Measurements from ENCODE around the gene CBLB. TPM values are rescaled to one million over a fixed set of nuclear protein-coding genes. Genes with fewer than 3 reads are reported as not detected.
A peak's percentile ranks its signal among the peaks of the same experiment; 100 is the strongest.

The CBLB gene
- total RNA-seq, 2 experiments from 2014 or later = 24.5 to 38.5 TPM

DNA sequence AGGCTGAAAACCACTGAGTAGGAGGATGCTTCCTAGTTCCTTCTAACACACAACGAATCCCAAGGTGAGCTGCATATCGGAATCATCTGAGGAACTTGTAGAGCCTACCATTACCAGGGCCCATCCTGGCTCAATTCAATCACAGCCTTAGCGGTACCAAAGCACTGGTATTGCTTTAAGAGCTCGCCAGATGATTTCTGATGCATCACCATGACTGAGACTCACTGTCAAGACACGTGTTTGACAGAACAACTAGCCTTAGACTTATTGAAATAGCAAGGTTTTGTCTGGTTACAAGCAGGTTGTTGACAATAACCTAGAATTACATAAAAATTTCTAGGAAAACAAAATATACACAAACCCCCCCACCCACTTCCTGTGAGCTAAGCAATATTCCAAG lies 68.5 kb downstream of the CBLB start:
- peak overlapping the region; percentile 58 for H3K4me3 ChIP-seq (ENCODE audit: low read depth, low read length, poor library complexity, severe bottlenecking)
- peak overlapping the region; percentile 81 for H3K27ac ChIP-seq (ENCODE audit: low read depth, low read length, poor library complexity, severe bottlenecking)
- H3K4me2 ChIP-seq (ENCODE audit: low read length) = peak overlapping the region; percentile 74
- no peaks in the 10 kb centered on the region for H3K9me2 ChIP-seq (ENCODE audit: insufficient read depth, low read length)
- no TSS peak for BruUV-seq (replicated peaks)
- H4K20me1 ChIP-seq (ENCODE audit: insufficient read depth, low read length) = no peaks in the 10 kb centered on the region
- peaks cover 15% of the 10 kb centered on the region for H3K36me3 ChIP-seq (ENCODE audit: insufficient read depth, low read length)
- peak overlapping the region; percentile 76; the same call in 1 of the 2 replicates for H2AFZ ChIP-seq (ENCODE audit: low read length)
- DNase-seq (ENCODE audit: low spot score) = peak; percentile 62
- intact Hi-C loops (cut with micrococcal nuclease; ENCODE audit: unreplicated experiment) = loop anchor here (2.0 kb wide), 1 partner anchor 66 kb away; no protein-coding TSS in a partner anchor
- peaks cover 69% of the 10 kb centered on the region for H3K4me1 ChIP-seq (ENCODE audit: insufficient read depth, low read length, poor library complexity, severe bottlenecking)
- CTCF ChIA-PET (ENCODE audit: unreplicated experiment) = no interaction called here
- POLR2A ChIA-PET = interaction anchor here (0.5 to 2.8 kb wide), 10 partner anchors 11 to 475 kb away, joined by 3 to 16 read pairs (median 8); partner anchors contain the start of gene CBLB
- TF ChIP-seq EZH2phosphoT487 (IDR thresholded peaks at IDR 0.05; ENCODE audit: borderline replicate concordance, low read depth, low read length) = no peak
- peaks cover 45% of the 10 kb centered on the region; the same call in 1 of the 2 replicates for H3K79me2 ChIP-seq (ENCODE audit: insufficient read depth, low read depth, low read length)
- H3K9me3 ChIP-seq (ENCODE audit: low read length) = peaks cover 8% of the 10 kb centered on the region; the same call in 1 of the 2 replicates

DNA sequence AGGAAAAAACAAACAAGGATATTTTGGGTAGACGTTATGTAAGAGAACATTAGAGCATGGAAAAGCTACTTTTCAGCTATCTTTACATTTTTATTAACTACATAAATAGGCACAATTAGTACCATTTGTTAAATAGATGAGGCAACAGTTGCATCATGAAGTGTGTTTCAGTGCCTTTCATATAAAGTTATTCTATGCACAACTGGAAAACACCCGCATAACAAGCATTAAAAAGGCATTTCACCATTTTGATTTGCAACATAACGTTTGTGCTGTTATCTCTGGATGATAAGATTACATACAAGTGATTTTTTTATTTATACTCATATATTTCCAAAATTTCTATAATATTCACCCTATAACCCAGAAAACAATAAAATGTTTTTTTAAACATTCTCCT lies 69.5 kb downstream of the CBLB start:
- Histone ChIP-seq H3K79me2 (ENCODE audit: insufficient read depth, low read depth, low read length) (peaks cover 45% of the 10 kb centered on the region; the same call in 1 of the 2 replicates), H3K36me3 (ENCODE audit: insufficient read depth, low read length) (peaks cover 15% of the 10 kb centered on the region), H3K4me2 (ENCODE audit: low read length) (peak overlapping the region; percentile 74), H3K4me1 (ENCODE audit: insufficient read depth, low read length, poor library complexity, severe bottlenecking) (peaks cover 69% of the 10 kb centered on the region), H2AFZ (ENCODE audit: low read length) (peak overlapping the region; percentile 76; the same call in 1 of the 2 replicates), H3K4me3 (ENCODE audit: low read depth, low read length, poor library complexity, severe bottlenecking) (peak overlapping the region; percentile 37), H3K9me2 (ENCODE audit: insufficient read depth, low read length) (no peaks in the 10 kb centered on the region), H3K9me3 (ENCODE audit: low read length) (peaks cover 8% of the 10 kb centered on the region; the same call in 1 of the 2 replicates), H4K20me1 (ENCODE audit: insufficient read depth, low read length) (no peaks in the 10 kb centered on the region), H3K27ac (ENCODE audit: low read depth, low read length, poor library complexity, severe bottlenecking) (peak overlapping the region; percentile 81)
- intact Hi-C loops (cut with micrococcal nuclease; ENCODE audit: unreplicated experiment) = loop anchor here (2.0 to 5.0 kb wide), 2 partner anchors 32 to 47 kb away; no protein-coding TSS in a partner anchor
- BruUV-seq (replicated peaks) = no TSS peak
- DNase-seq (ENCODE audit: low spot score) = peak; percentile 17
- ChIA-PET POLR2A (interaction anchor here (0.7 to 1.7 kb wide), 4 partner anchors 21 to 458 kb away, joined by 3 read pairs; no protein-coding TSS in a partner anchor), CTCF (ENCODE audit: unreplicated experiment) (no interaction called here)
- TF ChIP-seq, protein P1, sequence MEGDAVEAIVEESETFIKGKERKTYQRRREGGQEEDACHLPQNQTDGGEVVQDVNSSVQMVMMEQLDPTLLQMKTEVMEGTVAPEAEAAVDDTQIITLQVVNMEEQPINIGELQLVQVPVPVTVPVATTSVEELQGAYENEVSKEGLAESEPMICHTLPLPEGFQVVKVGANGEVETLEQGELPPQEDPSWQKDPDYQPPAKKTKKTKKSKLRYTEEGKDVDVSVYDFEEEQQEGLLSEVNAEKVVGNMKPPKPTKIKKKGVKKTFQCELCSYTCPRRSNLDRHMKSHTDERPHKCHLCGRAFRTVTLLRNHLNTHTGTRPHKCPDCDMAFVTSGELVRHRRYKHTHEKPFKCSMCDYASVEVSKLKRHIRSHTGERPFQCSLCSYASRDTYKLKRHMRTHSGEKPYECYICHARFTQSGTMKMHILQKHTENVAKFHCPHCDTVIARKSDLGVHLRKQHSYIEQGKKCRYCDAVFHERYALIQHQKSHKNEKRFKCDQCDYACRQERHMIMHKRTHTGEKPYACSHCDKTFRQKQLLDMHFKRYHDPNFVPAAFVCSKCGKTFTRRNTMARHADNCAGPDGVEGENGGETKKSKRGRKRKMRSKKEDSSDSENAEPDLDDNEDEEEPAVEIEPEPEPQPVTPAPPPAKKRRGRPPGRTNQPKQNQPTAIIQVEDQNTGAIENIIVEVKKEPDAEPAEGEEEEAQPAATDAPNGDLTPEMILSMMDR (conservative IDR thresholded peaks at IDR 0.05; ENCODE audit: low read length) = no peak
- TF ChIP-seq EZH2phosphoT487 (IDR thresholded peaks at IDR 0.05; ENCODE audit: borderline replicate concordance, low read depth, low read length) = no peak

DNA sequence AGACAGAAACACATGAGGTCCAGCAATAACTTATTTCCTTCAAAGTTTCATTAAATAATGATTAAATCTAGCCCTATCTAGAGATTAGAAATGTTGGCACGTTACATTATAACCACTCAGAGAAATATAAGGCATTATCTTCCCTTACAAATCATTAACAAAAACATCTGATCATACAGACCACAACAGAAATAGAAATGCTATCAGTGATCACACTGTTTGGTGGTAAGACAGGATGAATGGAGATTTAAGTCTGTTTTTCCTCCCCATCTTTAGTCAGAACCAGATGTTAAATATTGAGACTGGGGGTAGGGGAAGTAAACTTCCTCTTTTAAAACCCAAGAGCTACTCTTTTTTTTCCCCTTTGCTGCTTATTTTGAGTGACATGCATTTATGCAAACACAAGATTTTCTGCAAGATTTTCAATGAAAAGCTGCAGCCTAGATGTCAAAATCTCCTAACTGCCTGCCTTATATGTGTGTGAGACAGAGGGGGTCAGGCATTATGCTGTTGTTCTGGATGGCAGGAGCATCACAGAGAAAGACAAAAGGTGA lies 70.4 kb downstream of the CBLB start:
- BruUV-seq (replicated peaks) = no TSS peak
- peaks cover 68% of the 10 kb centered on the region for H3K4me1 ChIP-seq (ENCODE audit: insufficient read depth, low read length, poor library complexity, severe bottlenecking)
- 0 out of 2 replicates have a peak overlapping the region, but pooled peaks have one; percentile 5 for H2AFZ ChIP-seq (ENCODE audit: low read length)
- H4K20me1 ChIP-seq (ENCODE audit: insufficient read depth, low read length) = no peaks in the 10 kb centered on the region
- peaks cover 15% of the 10 kb centered on the region for H3K36me3 ChIP-seq (ENCODE audit: insufficient read depth, low read length)
- peak; percentile 90 for DNase-seq (ENCODE audit: low spot score)
- peak overlapping the region; percentile 81 for H3K27ac ChIP-seq (ENCODE audit: low read depth, low read length, poor library complexity, severe bottlenecking)
- H3K4me3 ChIP-seq (ENCODE audit: low read depth, low read length, poor library complexity, severe bottlenecking) = peak overlapping the region; percentile 37
- CTCF ChIA-PET (ENCODE audit: unreplicated experiment) = no interaction called here
- no peak for TF ChIP-seq EZH2phosphoT487 (IDR thresholded peaks at IDR 0.05; ENCODE audit: borderline replicate concordance, low read depth, low read length)
- TF ChIP-seq, protein P1 (conservative IDR thresholded peaks at IDR 0.05; ENCODE audit: low read length) = no peak
- POLR2A ChIA-PET = interaction anchor here (0.7 to 2.3 kb wide), 9 partner anchors 15 to 459 kb away, joined by 3 to 6 read pairs (median 3); no protein-coding TSS in a partner anchor
- H3K79me2 ChIP-seq (ENCODE audit: insufficient read depth, low read depth, low read length) = peaks cover 45% of the 10 kb centered on the region; the same call in 1 of the 2 replicates
- no peaks in the 10 kb centered on the region for H3K9me2 ChIP-seq (ENCODE audit: insufficient read depth, low read length)
- intact Hi-C loops (cut with micrococcal nuclease; ENCODE audit: unreplicated experiment) = loop anchor here (1.0 to 5.0 kb wide), 3 partner anchors 32 to 457 kb away; no protein-coding TSS in a partner anchor
- peaks cover 8% of the 10 kb centered on the region; the same call in 1 of the 2 replicates for H3K9me3 ChIP-seq (ENCODE audit: low read length)
- H3K4me2 ChIP-seq (ENCODE audit: low read length) = peak overlapping the region; percentile 74

Data from OCI-LY7 (cell line).